Ovary (tissue), 9 donors: ENCODE measurements around the gene COL8A1. TPM values are rescaled to one million over a fixed set of nuclear protein-coding genes. Genes with fewer than 3 reads are reported as not detected.

Experiments used
- DNase-seq, 5 donors: peaks; one replicate each; pipeline ENCODE4 v3.0.0-alpha.2; 2019 to 2020
- H3K27ac ChIP-seq, 2 donors: fragments of 200-600 bp; one replicate each; pipeline versions ENCODE4 v1.5.1 to v1.8.0; 2019 to 2022
- H3K27me3 ChIP-seq: fragments of 200-600 bp; one replicate; pipeline ENCODE4 v1.8.0; 2022
- H3K36me3 ChIP-seq: fragments of 200-600 bp; sonication (generic); one replicate; pipeline ENCODE4 v1.5.1; 2019
- H3K4me1 ChIP-seq: one replicate; pipeline ENCODE4 v1.8.1; 2013; ENCODE audit warnings: mild to moderate bottlenecking, moderate library complexity; ENCODE audit not compliant: insufficient read depth
- H3K4me3 ChIP-seq: fragments of 200-600 bp; sonication (generic); one replicate; pipeline ENCODE4 v1.5.1; 2017
- H3K9me3 ChIP-seq, 2 donors: fragments of 200-600 bp in 1 of 2; sonication (generic) in 1 of 2; one replicate each; pipeline versions ENCODE4 v1.5.1 to v1.8.1; 2013 to 2019; ENCODE audit warnings: mild to moderate bottlenecking in 1 of 2, moderate library complexity in 1 of 2
- CTCF ChIP-seq, 3 donors: fragments of 450-650 bp in 2 of 3; fragments of 200-600 bp in 1 of 3; IDR thresholded peaks; one replicate each; pipeline versions ENCODE4 v1.5.1 to v1.8.0; 2016 to 2022; ENCODE audit warnings: antibody characterized with exemption in 3 of 3, mild to moderate bottlenecking in 1 of 3
- EP300 ChIP-seq: sonication (generic); formaldehyde crosslinking; IDR thresholded peaks from one replicate; pipeline ENCODE4 v1.6.1; 2017; ENCODE audit warnings: antibody characterized with exemption
- POLR2A ChIP-seq: fragments of 450-650 bp; IDR thresholded peaks from one replicate; pipeline ENCODE4 v1.6.1; 2017; ENCODE audit warnings: antibody characterized with exemption, mild to moderate bottlenecking, moderate library complexity
- WGBS, 3 donors: extraction: QIAGEN DNeasy Blood & Tissue Kit in 1 of 3; methylation state at CpG; one replicate each; pipeline versions ENCODE4 v1.1.5 to v1.1.7; 2013 to 2017; 5-methylcytosine and 5-hydroxymethylcytosine counted together
- intact Hi-C, 4 donors: fragments of 100-400 bp; cut with DNase I; formaldehyde crosslinking; loops; one replicate each; pipeline versions ENCODE4 v1.11.0 to v1.15.1; 2022 to 2023
- polyA plus RNA-seq, 2 donors: library from polyadenylated mRNA; stranded (reverse); fragments of 200-250 nt in 1 of 2; fragments of 350-450 nt in 1 of 2; fragmentation: Illumina TruSeq in 1 of 2; extraction: RNeasy Lipid Tissue Mini Kit (QIAGEN cat#74804) in 1 of 2; gene quantifications; one replicate each; pipeline ENCODE4 v1.2.3, GENCODE V29; 2013 to 2014
- total RNA-seq, 7 donors: library from RNA; depleted of rRNA in 2 of 7; stranded (reverse); fragments of >200 nt in 2 of 7; fragmentation: NEBNext Ultra II Directional in 3 of 7; extraction: Animal tissue kit (Norgen Biotek cat#: 25700) in 3 of 7; gene quantifications; one replicate each; pipeline versions ENCODE4 v1.1.0 to v1.2.4, GENCODE V29; 2016 to 2023
- donor health status: DM: no; HTN: no; CAD: no; lungs with moderate emphysema.
- donor health status: DM: no; HTN: no; CAD: no.
- donor health status: Bipolar disorder and iron deficiency.
- donor health status: DM: yes; HTN: yes; CAD: no.
- donor health status: DM: no; HTN: no; CAD: no.
- donor health status: DM: yes; HTN: yes; CAD: no.

Gene COL8A1
- total and polyA plus RNA-seq, 9 donors, result 2.0 to 37.2 (median 11.9) TPM

- no peak overlapping the region for H3K27ac ChIP-seq
- H3K36me3 ChIP-seq, result no peaks in the 10 kb centered on the region
- no peak for TF ChIP-seq POLR2A
- no peak overlapping the region for H3K4me3 ChIP-seq
- intact Hi-C loops, result no loop called here
- no peaks in the 10 kb centered on the region for H3K27me3 ChIP-seq
- H3K9me3 ChIP-seq, result no peaks in the 10 kb centered on the region
- no peak for DNase-seq
- no peaks in the 10 kb centered on the region for H3K4me1 ChIP-seq
- 62 to 83% (median 71%) methylated on average over 2 of the region's 2 CpGs for WGBS, 3 donors
Measured at GRCh38 chr3:99658274-99658673, 19.9 kb downstream of the COL8A1 start.

DNA sequence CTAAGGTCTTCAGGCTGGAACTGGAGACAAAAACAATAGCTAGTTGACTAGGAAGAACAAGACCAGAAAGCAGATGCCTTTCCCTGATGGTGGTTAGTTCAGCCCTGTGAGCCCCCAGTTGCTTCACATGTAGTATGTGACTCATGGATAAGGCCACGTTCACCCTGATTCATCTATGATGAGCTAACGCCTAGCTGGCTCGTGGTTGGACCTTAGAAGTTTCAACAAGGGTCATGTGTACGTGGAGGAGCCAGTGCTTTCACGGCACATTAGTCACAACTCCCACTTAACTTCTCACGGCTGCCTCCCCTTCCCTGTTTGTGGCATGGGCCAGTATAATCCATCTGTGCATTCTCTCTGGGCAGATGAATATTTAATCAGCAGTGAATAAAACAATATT, 20.6 kb downstream of the COL8A1 start:
- Histone ChIP-seq H3K36me3 (no peaks in the 10 kb centered on the region), H3K4me1 (no peaks in the 10 kb centered on the region), H3K27me3 (no peaks in the 10 kb centered on the region), H3K9me3 (no peaks in the 10 kb centered on the region), H3K4me3 (no peak overlapping the region), H3K27ac (no peak overlapping the region)
- no peak for DNase-seq
- 70 to 81% (median 71%) methylated on average over 6 of the region's 6 CpGs for WGBS, 3 donors
- no peak for TF ChIP-seq POLR2A
- no peak for TF ChIP-seq EP300
- TF ChIP-seq CTCF (IDR thresholded peaks at IDR 0.05), result no peak
- intact Hi-C loops, result no loop called here

DNA sequence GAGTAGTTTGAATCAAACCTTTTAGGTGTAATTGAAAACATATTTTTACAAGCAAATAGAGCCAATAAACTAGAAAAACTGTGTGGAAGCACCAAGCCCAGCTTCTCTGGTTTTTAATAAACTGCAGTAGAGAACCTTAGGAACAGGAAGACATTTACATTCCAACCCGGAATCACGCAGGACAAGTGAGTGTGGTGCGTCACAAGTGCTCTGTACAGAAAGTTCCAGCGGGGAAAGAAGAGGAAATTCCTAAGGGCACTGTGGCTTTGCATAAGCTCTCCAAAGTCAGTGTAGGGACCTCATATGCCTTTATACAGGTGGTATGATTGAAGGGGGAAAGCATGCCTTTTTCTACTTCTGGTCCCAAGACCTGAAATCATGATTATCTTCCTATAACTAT, 21.6 kb downstream of the COL8A1 start:
- Histone ChIP-seq H3K4me1 (no peaks in the 10 kb centered on the region), H3K36me3 (no peaks in the 10 kb centered on the region), H3K27ac (no peak overlapping the region), H3K27me3 (no peaks in the 10 kb centered on the region), H3K9me3 (no peaks in the 10 kb centered on the region), H3K4me3 (no peak overlapping the region)
- WGBS, 3 donors, result 80 to 89% (median 86%) methylated on average over 4 of the region's 4 CpGs
- DNase-seq, result no peak
- intact Hi-C loops, result no loop called here
- no peak for TF ChIP-seq EP300
- TF ChIP-seq POLR2A, result no peak
- TF ChIP-seq CTCF (IDR thresholded peaks at IDR 0.05), result no peak

DNA sequence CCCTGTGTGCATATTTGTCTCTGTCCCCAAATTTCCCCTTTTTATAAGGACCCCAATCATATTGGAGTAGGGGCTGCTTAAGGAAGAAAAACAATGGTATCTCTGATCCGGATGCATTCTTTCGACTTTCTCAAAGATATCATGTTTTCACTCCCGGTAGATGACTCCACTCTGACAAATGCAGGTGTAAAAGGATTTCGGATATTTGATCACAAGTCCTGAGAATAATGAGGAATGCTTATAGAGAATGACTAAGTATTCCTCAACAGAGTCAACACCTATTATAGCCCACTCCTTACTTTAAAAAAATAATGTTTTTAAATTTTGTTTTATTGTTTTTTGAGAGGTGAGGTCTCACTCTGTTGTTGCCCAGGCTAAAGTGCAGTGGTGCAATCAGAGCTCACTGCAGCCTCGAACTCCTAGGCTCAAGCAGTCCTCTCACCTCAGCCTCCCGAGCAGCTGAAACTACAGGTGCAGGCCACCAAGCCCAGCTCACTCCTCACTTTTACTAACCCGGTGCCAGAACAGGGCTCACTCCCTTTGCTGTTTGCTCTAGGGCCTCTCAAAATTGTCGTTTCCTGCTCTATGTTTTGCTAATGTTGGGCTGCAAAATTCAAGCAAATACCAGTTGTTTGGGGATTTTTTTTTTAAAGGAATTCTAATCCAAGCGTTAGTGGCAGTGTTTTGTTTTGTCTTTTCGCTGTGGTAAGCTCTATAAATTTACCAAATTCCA, 24.6 kb downstream of the COL8A1 start:
- H3K4me1 ChIP-seq, result no peaks in the 10 kb centered on the region
- H3K27me3 ChIP-seq, result no peaks in the 10 kb centered on the region
- TF ChIP-seq CTCF (IDR thresholded peaks at IDR 0.05) (no peak), POLR2A (no peak), EP300 (no peak)
- no peak overlapping the region for H3K27ac ChIP-seq
- intact Hi-C loops, result no loop called here
- no peak for DNase-seq
- 37 to 58% (median 40%) methylated on average over 10 of the region's 10 CpGs for WGBS, 3 donors
- no peaks in the 10 kb centered on the region for H3K9me3 ChIP-seq
- no peak overlapping the region for H3K4me3 ChIP-seq
- H3K36me3 ChIP-seq, result no peaks in the 10 kb centered on the region

GRCh38 chr3:99663977-99664376, 25.6 kb downstream of the COL8A1 start:
- no peak overlapping the region for H3K27ac ChIP-seq
- intact Hi-C loops, result no loop called here
- DNase-seq, result no peak
- WGBS, 3 donors, result 55 to 71% (median 68%) methylated on average over 1 of the region's 1 CpG
- H3K27me3 ChIP-seq, result no peaks in the 10 kb centered on the region
- no peaks in the 10 kb centered on the region for H3K36me3 ChIP-seq
- H3K9me3 ChIP-seq, result no peaks in the 10 kb centered on the region
- H3K4me1 ChIP-seq, result no peaks in the 10 kb centered on the region
- H3K4me3 ChIP-seq, result no peak overlapping the region
- no peak for TF ChIP-seq EP300
- no peak for TF ChIP-seq CTCF (IDR thresholded peaks at IDR 0.05)
- no peak for TF ChIP-seq POLR2A
